ENCODE results near the gene ZBTB33. TPM values are rescaled to one million over a fixed set of nuclear protein-coding genes. Genes with fewer than 3 reads are reported as not detected.

Gene ZBTB33
- total and polyA plus RNA-seq, 2 of the 13 experiments (the other 11 are each of a cell fraction or from before 2014, with no cell fraction given), result 6.5 to 20.2 TPM

GRCh38 chrX:120281021-120281624 is 30.5 kb downstream of the ZBTB33 start (continued):
- no peak for TF ChIP-seq MXD1 (CRISPR knock-in tag; IDR thresholded peaks at IDR 0.05)
- TF ChIP-seq ZNF713 (CRISPR knock-in tag; IDR thresholded peaks at IDR 0.05), result no peak
- TF ChIP-seq CREB1 (IDR thresholded peaks at IDR 0.05), result no peak
- peak; percentile 43; the same call in 1 of the 2 replicates for TF ChIP-seq CREB1 (CRISPR knock-in tag; IDR thresholded peaks at IDR 0.05)
- no peak for TF ChIP-seq ZBTB38 (CRISPR knock-in tag; IDR thresholded peaks at IDR 0.05)
- TF ChIP-seq ZNF331 (CRISPR knock-in tag; IDR thresholded peaks at IDR 0.05), result no peak
- TF ChIP-seq RARG (CRISPR knock-in tag; IDR thresholded peaks at IDR 0.05; ENCODE audit: low read depth), result no peak
- no peak for TF ChIP-seq ZNF513 (CRISPR knock-in tag; conservative IDR thresholded peaks at IDR 0.05)
- TF ChIP-seq JARID2 (CRISPR knock-in tag; IDR thresholded peaks at IDR 0.05; ENCODE audit: insufficient replicate concordance), result no peak
- peak; percentile 86 for TF ChIP-seq KAT2B (IDR thresholded peaks at IDR 0.05; ENCODE audit: borderline replicate concordance, low read depth, low read length)
- TF ChIP-seq ZNF672 (CRISPR knock-in tag; IDR thresholded peaks at IDR 0.05), result no peak
- no peak for TF ChIP-seq ZNF30 (CRISPR knock-in tag; IDR thresholded peaks at IDR 0.05)
- no peak for TF ChIP-seq PCBP1 (IDR thresholded peaks at IDR 0.05; ENCODE audit: borderline replicate concordance, low read depth, low read length)
- TF ChIP-seq ZBTB26 (CRISPR knock-in tag; IDR thresholded peaks at IDR 0.05; ENCODE audit: borderline replicate concordance), result no peak
- peak; percentile 39; the same call in 1 of the 2 replicates for TF ChIP-seq HNF4G (IDR thresholded peaks at IDR 0.05; ENCODE audit: borderline replicate concordance, low read depth, low read length)
- no peak for TF ChIP-seq HNF4G (CRISPR knock-in tag; IDR thresholded peaks at IDR 0.05; ENCODE audit: borderline replicate concordance, low read depth)
- TF ChIP-seq ZNF550 (CRISPR knock-in tag; IDR thresholded peaks at IDR 0.05; ENCODE audit: borderline replicate concordance), result no peak
- TF ChIP-seq ZNF616 (CRISPR knock-in tag; IDR thresholded peaks at IDR 0.05; ENCODE audit: low read depth), result no peak
- no peak for TF ChIP-seq IRF9 (CRISPR knock-in tag; IDR thresholded peaks at IDR 0.05; ENCODE audit: borderline replicate concordance)
- peak; percentile 74; the same call in 1 of the 2 replicates for TF ChIP-seq MIXL1 (CRISPR knock-in tag; IDR thresholded peaks at IDR 0.05)
- TF ChIP-seq TFDP2 (CRISPR knock-in tag; IDR thresholded peaks at IDR 0.05), result no peak
- no peak; the same call in 1 of the 2 replicates for TF ChIP-seq CREM (IDR thresholded peaks at IDR 0.05)
- no peak for TF ChIP-seq CREM (CRISPR knock-in tag; IDR thresholded peaks at IDR 0.05)
- no peak for TF ChIP-seq NCOA5 (CRISPR knock-in tag; IDR thresholded peaks at IDR 0.05)
- no peak for TF ChIP-seq MAFK (conservative IDR thresholded peaks at IDR 0.05 in 1 of 2, IDR thresholded peaks at IDR 0.05 in 1 of 2; ENCODE audit: low read length in 2 of 2)
- no peak for TF ChIP-seq NFRKB (IDR thresholded peaks at IDR 0.05)
- no peak for TF ChIP-seq FOXC1 (CRISPR knock-in tag; IDR thresholded peaks at IDR 0.05; ENCODE audit: borderline replicate concordance)
- TF ChIP-seq AGO1 (IDR thresholded peaks at IDR 0.05; ENCODE audit: low read depth, low read length, poor library complexity, severe bottlenecking), result no peak

Measured in HepG2 (cell line).